Measurements from ENCODE around the gene RSPH3.

Gene RSPH3, protein sequence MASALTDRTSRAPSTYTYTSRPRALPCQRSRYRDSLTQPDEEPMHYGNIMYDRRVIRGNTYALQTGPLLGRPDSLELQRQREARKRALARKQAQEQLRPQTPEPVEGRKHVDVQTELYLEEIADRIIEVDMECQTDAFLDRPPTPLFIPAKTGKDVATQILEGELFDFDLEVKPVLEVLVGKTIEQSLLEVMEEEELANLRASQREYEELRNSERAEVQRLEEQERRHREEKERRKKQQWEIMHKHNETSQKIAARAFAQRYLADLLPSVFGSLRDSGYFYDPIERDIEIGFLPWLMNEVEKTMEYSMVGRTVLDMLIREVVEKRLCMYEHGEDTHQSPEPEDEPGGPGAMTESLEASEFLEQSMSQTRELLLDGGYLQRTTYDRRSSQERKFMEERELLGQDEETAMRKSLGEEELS

DNA sequence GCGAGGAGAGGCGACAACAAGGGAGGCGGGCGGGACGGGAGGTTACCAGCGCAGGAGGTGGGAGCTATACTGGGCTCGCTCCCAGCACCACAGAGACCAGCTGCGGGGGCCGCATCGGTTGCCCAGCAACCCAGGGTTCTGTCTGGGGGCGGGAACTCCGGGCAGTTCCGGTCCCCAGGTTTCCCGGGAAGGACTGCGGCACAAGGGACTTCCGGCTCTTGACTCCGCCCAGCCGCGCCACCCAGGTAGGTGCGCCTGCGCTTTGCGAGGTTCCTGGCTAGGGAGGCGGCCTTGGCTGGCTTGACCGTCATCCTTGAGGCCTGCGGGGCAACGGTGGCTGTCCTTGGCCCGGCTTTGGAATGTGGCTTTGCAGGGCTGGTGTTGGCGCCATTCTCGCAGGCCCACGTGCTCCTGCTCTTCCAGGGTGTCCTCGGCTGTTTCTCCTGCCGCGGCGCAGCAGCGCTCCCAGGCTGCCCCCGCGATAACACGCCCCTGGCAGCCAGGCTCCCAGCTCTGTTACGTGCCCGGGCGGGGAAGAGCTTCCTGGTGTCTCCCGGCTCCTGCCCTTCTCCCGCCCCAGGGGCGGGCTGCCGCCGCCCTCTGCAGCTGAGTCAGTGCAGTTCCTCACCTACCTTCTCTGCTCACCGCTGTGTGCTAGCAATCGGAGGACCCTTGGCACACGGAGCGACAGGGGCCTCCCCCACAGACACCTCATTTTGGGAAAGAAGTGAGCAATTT, at the start of gene RSPH3:
Gene RSPH3 (minus strand): TSS at position 537 of the 738 bp plus-strand sequence. CDS start 652 bp downstream, outside the sequence.
- Histone ChIP-seq H3K27ac (peak within 1 kb of the TSS; percentile 82), H3K36me3 (ENCODE audit: insufficient read depth) (no peaks in the 10 kb centered on the region), H3K4me2 (peak within 1 kb of the TSS; percentile 85), H3K4me3 (IDR thresholded peaks at IDR 0.05; ENCODE audit: insufficient read depth, low read depth, low read length) (no peak within 1 kb of the TSS), H4K20me1 (ENCODE audit: insufficient read depth) (no peaks in the 10 kb centered on the region), H3K27me3 (ENCODE audit: insufficient read depth, low read depth) (no peaks in the 10 kb centered on the region), H2AFZ (ENCODE audit: low read depth) (peak within 1 kb of the TSS; percentile 89), H3K79me2 (ENCODE audit: insufficient read depth, low read depth) (no peaks in the 10 kb centered on the region), H3K9ac (peak within 1 kb of the TSS; percentile 91), H3K4me1 (ENCODE audit: low read depth, poor library complexity, severe bottlenecking) (peaks cover 12% of the 10 kb centered on the region)
- TF ChIP-seq, protein P1, sequence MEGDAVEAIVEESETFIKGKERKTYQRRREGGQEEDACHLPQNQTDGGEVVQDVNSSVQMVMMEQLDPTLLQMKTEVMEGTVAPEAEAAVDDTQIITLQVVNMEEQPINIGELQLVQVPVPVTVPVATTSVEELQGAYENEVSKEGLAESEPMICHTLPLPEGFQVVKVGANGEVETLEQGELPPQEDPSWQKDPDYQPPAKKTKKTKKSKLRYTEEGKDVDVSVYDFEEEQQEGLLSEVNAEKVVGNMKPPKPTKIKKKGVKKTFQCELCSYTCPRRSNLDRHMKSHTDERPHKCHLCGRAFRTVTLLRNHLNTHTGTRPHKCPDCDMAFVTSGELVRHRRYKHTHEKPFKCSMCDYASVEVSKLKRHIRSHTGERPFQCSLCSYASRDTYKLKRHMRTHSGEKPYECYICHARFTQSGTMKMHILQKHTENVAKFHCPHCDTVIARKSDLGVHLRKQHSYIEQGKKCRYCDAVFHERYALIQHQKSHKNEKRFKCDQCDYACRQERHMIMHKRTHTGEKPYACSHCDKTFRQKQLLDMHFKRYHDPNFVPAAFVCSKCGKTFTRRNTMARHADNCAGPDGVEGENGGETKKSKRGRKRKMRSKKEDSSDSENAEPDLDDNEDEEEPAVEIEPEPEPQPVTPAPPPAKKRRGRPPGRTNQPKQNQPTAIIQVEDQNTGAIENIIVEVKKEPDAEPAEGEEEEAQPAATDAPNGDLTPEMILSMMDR (conservative IDR thresholded peaks at IDR 0.05; ENCODE audit: low read depth, low read length): no peak

DNA sequence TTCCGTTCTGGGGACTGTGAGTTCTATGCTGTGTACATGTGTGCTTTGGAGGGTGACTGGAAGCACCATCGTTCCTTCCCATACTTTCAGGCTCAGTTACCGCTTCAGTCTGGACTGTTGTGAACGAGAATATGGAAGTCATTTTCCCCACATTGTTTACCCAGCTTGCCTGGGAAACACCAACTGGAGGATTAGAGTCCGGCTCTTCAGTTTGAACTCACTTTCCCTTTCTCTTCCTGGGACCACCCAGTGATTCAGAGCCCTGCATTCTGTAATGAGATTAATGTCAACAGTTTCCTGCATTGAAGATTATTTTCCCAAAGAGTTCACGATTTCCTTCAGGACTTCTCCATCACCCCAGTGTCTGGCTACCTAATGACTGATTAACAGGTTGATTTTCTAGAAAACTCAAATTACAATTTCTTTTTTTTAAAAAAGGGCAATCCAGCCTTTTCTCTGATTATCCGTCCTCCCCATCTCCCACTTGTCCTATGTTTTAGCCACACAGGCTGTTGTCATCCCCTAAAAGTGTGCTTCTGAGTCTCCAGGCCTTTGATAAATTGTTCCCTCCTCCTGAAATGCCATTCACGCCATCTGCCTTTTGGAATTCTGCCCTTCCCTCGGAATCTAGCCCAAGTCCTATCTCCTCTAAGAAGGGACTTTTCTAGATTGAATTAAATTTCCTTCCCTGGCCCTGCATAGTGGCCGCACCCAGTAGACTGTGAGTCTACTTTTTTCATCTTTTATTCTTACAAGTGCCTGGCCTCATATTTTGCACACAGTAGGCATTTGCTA, 48.1 kb upstream of the RSPH3 start:
- H3K79me2 ChIP-seq (ENCODE audit: insufficient read depth, low read depth): no peaks in the 10 kb centered on the region
- no peaks in the 10 kb centered on the region for H3K27me3 ChIP-seq (ENCODE audit: insufficient read depth, low read depth)
- H2AFZ ChIP-seq (ENCODE audit: low read depth): no peak overlapping the region
- H3K27ac ChIP-seq: no peak overlapping the region
- H3K4me3 ChIP-seq (IDR thresholded peaks at IDR 0.05; ENCODE audit: insufficient read depth, low read depth, low read length): no peak overlapping the region
- no peaks in the 10 kb centered on the region for H4K20me1 ChIP-seq (ENCODE audit: insufficient read depth)
- H3K9ac ChIP-seq: no peak overlapping the region
- no peaks in the 10 kb centered on the region for H3K4me1 ChIP-seq (ENCODE audit: low read depth, poor library complexity, severe bottlenecking)
- no peak overlapping the region for H3K4me2 ChIP-seq
- no peaks in the 10 kb centered on the region for H3K36me3 ChIP-seq (ENCODE audit: insufficient read depth)
- TF ChIP-seq, protein P1 (conservative IDR thresholded peaks at IDR 0.05; ENCODE audit: low read depth, low read length): no peak

DNA sequence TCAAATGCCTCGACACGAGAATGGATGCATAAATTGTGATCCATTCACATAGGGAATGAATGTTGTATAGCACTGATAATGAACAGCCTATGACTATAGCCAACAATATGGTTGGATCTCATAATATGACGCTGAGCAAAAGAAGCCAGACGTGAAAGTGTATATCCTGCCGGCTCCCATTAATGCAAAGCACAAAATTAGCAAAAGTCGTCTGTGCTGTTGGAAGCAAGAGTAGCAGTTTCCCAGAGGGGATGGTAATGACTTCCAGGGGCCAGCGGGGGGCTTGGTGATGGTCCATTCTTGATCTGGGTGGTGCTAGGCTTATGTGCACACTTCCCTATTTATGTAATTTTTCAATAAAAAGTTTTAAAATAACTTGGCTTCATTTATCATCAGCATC, 45.8 kb upstream of the RSPH3 start:
- Histone ChIP-seq H2AFZ (ENCODE audit: low read depth) (no peak overlapping the region), H3K4me3 (IDR thresholded peaks at IDR 0.05; ENCODE audit: insufficient read depth, low read depth, low read length) (no peak overlapping the region), H3K79me2 (ENCODE audit: insufficient read depth, low read depth) (no peaks in the 10 kb centered on the region), H3K27ac (no peak overlapping the region), H3K36me3 (ENCODE audit: insufficient read depth) (no peaks in the 10 kb centered on the region), H3K4me2 (no peak overlapping the region), H3K9ac (no peak overlapping the region), H3K4me1 (ENCODE audit: low read depth, poor library complexity, severe bottlenecking) (peaks cover 15% of the 10 kb centered on the region), H3K27me3 (ENCODE audit: insufficient read depth, low read depth) (no peaks in the 10 kb centered on the region), H4K20me1 (ENCODE audit: insufficient read depth) (no peaks in the 10 kb centered on the region)
- TF ChIP-seq, protein P1 (conservative IDR thresholded peaks at IDR 0.05; ENCODE audit: low read depth, low read length): no peak

DNA sequence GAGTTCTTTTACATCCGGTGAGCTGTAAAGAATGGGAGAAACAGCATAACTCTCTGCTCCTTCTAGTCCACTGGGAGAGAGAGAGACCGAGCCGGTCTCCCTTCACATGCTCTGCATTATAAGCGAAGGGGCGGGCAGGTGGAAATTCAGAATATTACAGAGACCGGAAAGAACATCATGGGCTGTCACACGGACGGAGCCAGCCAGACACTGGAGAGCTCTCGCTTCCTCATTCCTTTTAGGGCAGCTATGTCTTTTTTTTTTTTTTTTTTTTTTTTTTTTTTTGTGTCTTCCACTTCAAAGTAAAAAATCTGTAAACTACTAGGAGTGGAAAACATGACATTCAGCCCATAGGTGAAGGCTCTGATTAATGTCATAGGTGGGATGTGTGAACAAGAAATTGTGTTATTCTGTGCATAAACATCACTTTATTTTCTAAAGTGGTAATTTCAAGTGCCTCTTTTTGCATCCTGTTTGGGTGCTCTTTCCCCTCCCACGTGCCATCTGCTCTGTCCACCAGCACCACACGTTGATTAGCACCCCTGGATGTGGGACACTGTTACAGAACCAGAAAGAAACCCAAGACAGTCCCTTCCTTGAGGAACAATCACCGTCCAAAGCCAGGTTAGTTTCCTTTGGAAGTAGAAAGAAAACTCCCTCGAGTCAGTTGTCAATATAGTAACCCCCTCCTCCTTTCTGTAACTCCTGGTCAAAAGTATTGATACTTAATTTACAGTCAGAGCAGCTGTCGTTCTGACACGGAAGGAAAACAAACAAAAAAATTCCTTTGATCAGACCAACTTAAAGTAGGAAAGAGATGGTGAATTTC, 45.1 kb upstream of the RSPH3 start, which contains the start of gene TAGAP:
Gene TAGAP (minus strand): TSS at position 93 of the 829 bp plus-strand sequence. CDS start 845 bp downstream, outside the sequence.
- Histone ChIP-seq H3K27me3 (ENCODE audit: insufficient read depth, low read depth) (no peaks in the 10 kb centered on the region), H2AFZ (ENCODE audit: low read depth) (no peak within 1 kb of the TSS), H3K4me2 (no peak within 1 kb of the TSS), H4K20me1 (ENCODE audit: insufficient read depth) (no peaks in the 10 kb centered on the region), H3K4me1 (ENCODE audit: low read depth, poor library complexity, severe bottlenecking) (peaks cover 22% of the 10 kb centered on the region), H3K36me3 (ENCODE audit: insufficient read depth) (no peaks in the 10 kb centered on the region), H3K4me3 (IDR thresholded peaks at IDR 0.05; ENCODE audit: insufficient read depth, low read depth, low read length) (no peak within 1 kb of the TSS), H3K79me2 (ENCODE audit: insufficient read depth, low read depth) (no peaks in the 10 kb centered on the region), H3K9ac (no peak within 1 kb of the TSS), H3K27ac (no peak within 1 kb of the TSS)
- TF ChIP-seq, protein P1 (conservative IDR thresholded peaks at IDR 0.05; ENCODE audit: low read depth, low read length): no peak

Data from KMS-11 (cell line).